Erythroblast (primary cell): ENCODE data around the gene WDR4.

Experiments used
- GATA1 ChIP-seq: IDR thresholded peaks from 2 replicates; pipeline ENCODE4 v1.6.1; 2011; ENCODE audit warnings: low read depth, mild to moderate bottlenecking, control low read depth, low read length, moderate library complexity
- POLR2A ChIP-seq: IDR thresholded peaks from 2 replicates; pipeline ENCODE4 v1.6.1; 2011; ENCODE audit warnings: mild to moderate bottlenecking, low read length

DNA sequence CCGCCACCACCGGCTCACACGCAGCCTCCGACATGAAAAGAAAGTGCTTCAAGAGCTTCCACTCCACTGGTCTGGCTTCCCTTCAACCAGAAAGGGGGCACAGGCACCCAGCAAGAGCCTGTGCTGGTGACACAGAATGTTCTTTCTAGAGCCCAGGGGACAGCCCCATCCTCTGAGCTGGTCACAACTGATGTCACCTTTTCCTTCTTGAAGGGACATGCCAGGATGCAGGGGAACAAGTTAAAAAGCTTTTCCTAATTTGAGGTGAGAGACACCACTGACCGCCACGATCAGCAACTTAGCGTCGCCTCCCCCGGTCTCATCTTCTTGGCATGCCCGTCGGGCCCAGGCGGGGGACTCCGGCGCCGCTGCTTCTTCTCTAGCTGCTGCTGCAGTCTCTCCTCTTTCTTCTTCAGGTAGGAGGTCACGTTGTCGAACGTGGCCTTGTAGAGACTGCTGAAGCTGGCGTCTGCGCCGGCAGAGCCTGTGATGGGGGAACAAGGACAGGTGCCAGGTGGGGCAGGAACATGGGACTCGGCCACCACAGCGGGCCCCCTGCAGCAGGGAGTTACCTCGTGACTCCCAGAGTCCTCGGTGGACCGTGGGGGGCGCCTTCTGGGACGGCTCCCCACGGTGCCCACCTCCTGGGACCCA is 29.5 kb downstream of the WDR4 start:
- no peak for TF ChIP-seq POLR2A
- TF ChIP-seq GATA1 = no peak
